Measurements from ENCODE around the gene PTPN7. TPM values are rescaled to one million over a fixed set of nuclear protein-coding genes. Genes with fewer than 3 reads are reported as not detected.

Gene PTPN7
- total RNA-seq, 1 experiment from 2014 or later: not detected

DNA sequence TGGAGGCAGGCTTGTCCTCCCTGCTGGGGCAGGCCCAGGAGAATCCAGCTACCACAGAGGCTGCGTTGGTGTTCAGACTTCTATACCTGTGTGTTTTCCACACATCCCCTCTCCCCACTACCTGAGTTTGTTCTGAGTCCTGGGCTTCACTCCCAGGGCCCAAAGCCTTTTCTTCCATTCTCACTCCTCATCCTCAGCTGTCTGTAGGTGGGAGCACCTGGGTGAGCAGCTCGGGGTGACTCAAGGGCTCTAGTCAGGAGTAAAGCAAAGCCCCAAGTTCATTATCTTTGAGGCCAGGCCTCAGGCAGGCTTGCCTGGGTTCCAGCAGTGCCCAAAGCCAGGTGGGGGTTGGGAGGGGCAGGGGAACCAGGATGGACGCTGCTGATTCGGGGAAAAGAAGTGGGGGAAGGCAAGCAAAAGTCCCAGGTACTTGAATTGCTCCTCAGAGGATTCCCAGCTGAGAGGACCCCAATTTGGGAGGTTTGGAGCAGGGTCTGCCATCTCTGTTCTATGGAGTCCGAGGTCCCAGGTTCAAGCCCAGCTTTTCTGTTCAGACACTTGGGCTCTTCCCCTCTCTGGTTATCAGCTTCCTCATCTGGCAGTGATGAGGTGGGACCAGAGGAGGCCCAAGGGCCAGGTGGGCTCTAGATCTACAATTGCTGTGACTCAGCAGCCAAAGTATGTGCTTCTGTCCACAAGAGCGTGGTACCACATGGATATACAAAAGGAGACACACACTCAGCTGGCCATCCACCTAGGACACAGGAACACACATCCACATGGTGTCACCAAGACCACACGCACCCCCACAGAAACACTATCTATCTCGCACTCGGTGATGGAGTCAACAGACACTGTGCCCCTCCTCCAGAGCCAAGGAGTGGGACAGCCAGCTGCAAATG is 5.8 kb upstream of the PTPN7 start:
- H3K4me1 ChIP-seq (replicated peaks): peaks cover 14% of the 10 kb centered on the region
- H3K36me3 ChIP-seq: no peaks in the 10 kb centered on the region
- H3K27me3 ChIP-seq (replicated peaks): no peaks in the 10 kb centered on the region
- no peaks in the 10 kb centered on the region for H3K9me3 ChIP-seq (replicated peaks)
- DNase-seq (ENCODE audit: low read depth in 1 of 2, low spot score in 2 of 2): no peak
- no peak overlapping the region for H3K4me3 ChIP-seq
- H3K27ac ChIP-seq: no peak overlapping the region

GRCh38 chr1:202165267-202165941 is 5.0 kb upstream of the PTPN7 start:
- Histone ChIP-seq H3K36me3 (no peaks in the 10 kb centered on the region), H3K4me1 (replicated peaks) (peaks cover 14% of the 10 kb centered on the region), H3K27ac (no peak overlapping the region), H3K9me3 (replicated peaks) (no peaks in the 10 kb centered on the region), H3K27me3 (replicated peaks) (no peaks in the 10 kb centered on the region), H3K4me3 (no peak overlapping the region)
- no peak for DNase-seq (ENCODE audit: low read depth in 1 of 2, low spot score in 2 of 2)

DNA sequence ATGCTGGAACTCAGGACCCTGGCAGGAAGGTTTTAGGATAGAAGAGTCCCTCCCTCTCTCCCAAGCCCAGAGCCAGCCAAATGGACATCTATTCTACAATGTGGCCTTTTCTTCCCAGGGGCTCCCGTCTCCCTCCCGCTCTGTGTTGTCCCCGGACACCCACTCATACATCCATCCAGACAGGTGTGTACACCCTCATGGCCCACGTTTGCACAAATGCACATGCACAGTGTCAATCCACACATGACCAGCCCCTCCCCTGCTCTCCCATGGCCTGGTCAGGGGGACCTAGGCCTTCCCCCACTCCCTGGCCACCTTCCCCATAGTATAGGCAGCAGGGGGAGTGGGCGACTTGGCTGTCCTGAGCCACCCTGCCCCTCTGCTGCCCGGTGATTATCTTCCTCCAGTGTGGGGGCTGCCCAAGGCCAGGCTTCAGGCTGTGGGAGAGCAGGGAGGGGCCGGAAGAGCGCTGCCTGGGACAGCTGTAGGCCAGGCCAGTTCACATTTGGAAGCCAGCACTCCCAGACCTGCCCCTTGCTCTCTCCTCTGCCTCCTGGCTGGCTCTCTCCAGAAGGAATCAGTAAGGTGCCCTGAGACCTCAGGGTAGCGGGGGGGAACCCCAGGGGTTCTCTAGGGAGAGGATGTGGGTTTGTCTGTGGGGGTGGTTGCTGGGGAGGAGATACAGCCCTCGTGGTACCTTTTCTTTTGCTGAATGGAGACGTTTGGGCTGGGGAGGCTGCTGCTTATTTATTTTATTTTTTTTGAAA is 4.1 kb upstream of the PTPN7 start:
- H3K27ac ChIP-seq: no peak overlapping the region
- H3K4me1 ChIP-seq (replicated peaks): peaks cover 14% of the 10 kb centered on the region
- no peaks in the 10 kb centered on the region for H3K27me3 ChIP-seq (replicated peaks)
- no peak overlapping the region for H3K4me3 ChIP-seq
- no peak for DNase-seq (ENCODE audit: low read depth in 1 of 2, low spot score in 2 of 2)
- H3K9me3 ChIP-seq (replicated peaks): no peaks in the 10 kb centered on the region
- no peaks in the 10 kb centered on the region for H3K36me3 ChIP-seq

DNA sequence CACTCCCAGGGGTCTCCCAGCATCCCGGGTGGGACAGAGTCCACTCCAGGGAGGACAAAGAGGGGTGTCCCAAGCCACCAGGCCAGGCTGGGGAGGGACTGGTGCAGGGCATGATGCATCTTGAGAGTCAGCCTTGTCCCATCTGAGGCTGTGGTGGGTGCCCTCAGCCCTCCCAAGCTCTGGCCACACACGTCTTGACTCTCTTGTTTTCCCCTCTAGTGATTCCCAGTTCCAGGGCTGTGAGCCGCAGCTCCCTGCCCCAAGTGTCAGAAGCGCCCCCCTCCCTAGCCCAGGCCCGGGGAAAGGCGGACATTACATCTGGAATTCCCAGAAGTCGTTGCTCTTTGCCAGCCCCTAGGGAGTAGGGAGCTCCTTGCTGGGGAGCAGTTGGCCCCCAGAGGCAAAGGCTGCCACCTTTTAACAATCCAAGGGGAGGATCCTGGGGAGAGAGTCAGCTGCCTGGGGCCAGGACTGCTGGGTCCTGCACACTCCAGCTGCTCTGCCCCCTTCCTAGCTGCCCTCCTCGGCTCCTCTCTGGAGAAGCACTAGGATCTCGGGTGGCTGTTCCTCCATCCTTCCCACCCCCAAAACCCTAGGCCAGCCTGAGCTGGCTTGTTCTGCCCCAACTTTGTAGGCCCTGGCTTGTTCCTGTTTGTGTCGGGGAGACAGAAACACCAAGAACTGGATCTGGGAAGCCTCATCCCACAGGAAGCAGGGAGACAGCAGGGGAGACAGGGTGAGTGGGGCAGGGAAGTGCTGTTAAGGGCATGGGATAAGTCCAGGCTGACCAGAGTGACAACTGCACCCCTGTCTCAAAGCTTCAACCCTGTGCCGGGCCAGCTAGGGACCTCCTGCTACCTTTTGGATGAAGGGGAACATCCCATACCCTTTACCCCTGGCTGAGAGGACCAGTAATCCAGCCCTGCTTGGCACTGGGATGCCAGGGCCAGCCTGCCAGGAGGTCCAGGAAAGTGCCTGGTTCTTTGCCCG is 3.2 kb upstream of the PTPN7 start:
- Histone ChIP-seq H3K27ac (no peak overlapping the region), H3K4me1 (replicated peaks) (peaks cover 14% of the 10 kb centered on the region), H3K4me3 (no peak overlapping the region), H3K9me3 (replicated peaks) (no peaks in the 10 kb centered on the region), H3K27me3 (replicated peaks) (no peaks in the 10 kb centered on the region), H3K36me3 (no peaks in the 10 kb centered on the region)
- DNase-seq (ENCODE audit: low read depth in 1 of 2, low spot score in 2 of 2): no peak

DNA sequence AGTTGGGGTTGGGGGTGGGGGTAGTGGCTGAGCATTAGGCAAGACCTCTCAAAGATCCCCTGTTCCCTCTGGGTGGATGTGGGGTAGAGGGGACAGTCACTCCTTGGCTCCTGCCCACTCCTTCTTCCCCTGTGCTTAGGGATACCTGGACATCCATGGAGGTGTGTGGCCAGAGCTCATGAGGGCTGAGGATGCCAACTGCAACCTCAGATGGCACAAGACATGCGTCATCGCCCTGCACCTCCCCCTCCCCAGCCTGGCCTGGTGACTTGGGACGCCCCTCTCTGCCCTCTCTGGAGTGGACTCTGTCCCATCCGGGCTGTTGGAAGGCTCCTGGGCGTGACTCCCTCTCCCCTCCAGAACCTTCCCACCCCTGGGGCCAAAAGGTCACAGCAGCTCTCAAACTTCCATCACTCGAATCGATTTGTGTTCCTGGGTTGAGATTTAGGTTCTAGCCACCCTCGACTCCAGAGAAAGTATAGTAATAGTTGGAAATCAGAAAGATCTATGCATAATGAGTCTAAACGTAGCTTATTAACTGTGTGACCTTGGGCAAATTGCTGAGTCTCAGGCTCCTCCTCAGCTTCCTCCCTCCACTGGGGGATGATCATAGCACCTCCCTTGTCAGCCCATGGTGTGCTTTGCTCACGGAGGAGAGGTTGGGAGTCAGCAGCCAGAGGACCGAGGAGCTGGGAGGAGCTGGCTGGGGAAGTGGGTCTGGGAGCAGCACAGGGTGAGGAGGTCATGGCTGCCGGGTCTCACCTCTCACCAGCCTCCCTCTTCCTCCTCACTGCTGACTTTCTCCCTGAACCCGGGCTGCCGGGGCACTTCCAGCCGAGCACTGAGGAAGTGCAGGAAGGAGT is 2.2 kb upstream of the PTPN7 start:
- H3K36me3 ChIP-seq: no peaks in the 10 kb centered on the region
- H3K4me1 ChIP-seq (replicated peaks): peaks cover 9% of the 10 kb centered on the region
- no peaks in the 10 kb centered on the region for H3K9me3 ChIP-seq (replicated peaks)
- DNase-seq (ENCODE audit: low read depth in 1 of 2, low spot score in 2 of 2): no peak
- H3K4me3 ChIP-seq: no peak overlapping the region
- no peak overlapping the region for H3K27ac ChIP-seq
- H3K27me3 ChIP-seq (replicated peaks): no peaks in the 10 kb centered on the region

- Histone ChIP-seq H3K36me3 (no peaks in the 10 kb centered on the region), H3K27me3 (replicated peaks) (no peaks in the 10 kb centered on the region), H3K4me1 (replicated peaks) (peaks cover 9% of the 10 kb centered on the region), H3K9me3 (replicated peaks) (no peaks in the 10 kb centered on the region), H3K27ac (no peak overlapping the region), H3K4me3 (no peak overlapping the region)
- DNase-seq (ENCODE audit: low read depth in 1 of 2, low spot score in 2 of 2): no peak
Observed at GRCh38 chr1:202162047-202162417, 1.6 kb upstream of the PTPN7 start.

GRCh38 chr1:202161151-202162046 is 997 bp upstream of the PTPN7 start:
- no peak for DNase-seq (ENCODE audit: low read depth in 1 of 2, low spot score in 2 of 2)
- no peak overlapping the region for H3K4me3 ChIP-seq
- H3K27ac ChIP-seq: no peak overlapping the region
- no peaks in the 10 kb centered on the region for H3K9me3 ChIP-seq (replicated peaks)
- no peaks in the 10 kb centered on the region for H3K27me3 ChIP-seq (replicated peaks)
- H3K4me1 ChIP-seq (replicated peaks): peaks cover 9% of the 10 kb centered on the region
- no peaks in the 10 kb centered on the region for H3K36me3 ChIP-seq

DNA sequence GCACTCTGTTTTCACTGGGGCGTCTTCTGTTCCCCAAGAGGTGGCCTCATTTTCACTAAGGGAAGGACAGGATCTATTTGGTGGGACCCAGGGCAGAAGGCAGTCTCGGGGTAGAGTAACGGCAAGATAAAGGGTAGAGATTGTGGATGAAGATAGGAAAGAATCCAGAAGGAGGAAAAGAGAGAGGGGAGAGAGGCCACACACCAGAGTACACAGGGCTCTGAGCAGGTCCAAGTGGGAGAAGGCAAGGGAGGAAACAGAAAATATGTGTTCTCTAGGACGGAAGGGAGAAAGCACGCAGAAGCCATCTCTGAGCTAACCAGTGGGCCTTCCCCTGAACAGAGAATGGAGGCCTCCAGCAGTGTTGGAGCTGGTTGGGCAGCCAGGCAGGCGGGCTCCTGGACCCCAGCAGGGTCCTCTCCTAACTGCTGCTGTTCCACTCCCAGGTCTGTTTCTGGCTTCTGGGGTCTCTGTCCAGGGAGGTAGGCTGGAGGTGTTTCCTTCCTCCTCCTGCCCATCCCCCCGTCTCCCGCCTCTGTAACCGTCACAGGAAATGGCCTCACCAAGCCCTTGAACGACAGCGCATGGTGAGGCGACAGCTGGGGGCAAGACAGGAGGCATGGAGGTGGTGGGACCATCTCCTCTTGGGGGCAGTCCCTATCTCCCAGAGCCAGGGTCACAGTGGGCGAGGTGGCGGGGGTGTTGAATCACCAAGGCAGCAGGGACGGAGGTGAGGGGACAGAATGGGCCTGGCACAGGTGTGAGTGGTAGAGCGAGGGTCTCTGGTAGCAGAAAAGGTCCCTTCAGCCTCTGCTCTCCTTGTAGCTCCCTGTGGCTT is 649 bp downstream of the PTPN7 start:
- H3K4me1 ChIP-seq (replicated peaks): peaks cover 9% of the 10 kb centered on the region
- H3K9me3 ChIP-seq (replicated peaks): no peaks in the 10 kb centered on the region
- no peaks in the 10 kb centered on the region for H3K36me3 ChIP-seq
- no peak overlapping the region for H3K27ac ChIP-seq
- no peak overlapping the region for H3K4me3 ChIP-seq
- no peak for DNase-seq (ENCODE audit: low read depth in 1 of 2, low spot score in 2 of 2)
- no peaks in the 10 kb centered on the region for H3K27me3 ChIP-seq (replicated peaks)

DNA sequence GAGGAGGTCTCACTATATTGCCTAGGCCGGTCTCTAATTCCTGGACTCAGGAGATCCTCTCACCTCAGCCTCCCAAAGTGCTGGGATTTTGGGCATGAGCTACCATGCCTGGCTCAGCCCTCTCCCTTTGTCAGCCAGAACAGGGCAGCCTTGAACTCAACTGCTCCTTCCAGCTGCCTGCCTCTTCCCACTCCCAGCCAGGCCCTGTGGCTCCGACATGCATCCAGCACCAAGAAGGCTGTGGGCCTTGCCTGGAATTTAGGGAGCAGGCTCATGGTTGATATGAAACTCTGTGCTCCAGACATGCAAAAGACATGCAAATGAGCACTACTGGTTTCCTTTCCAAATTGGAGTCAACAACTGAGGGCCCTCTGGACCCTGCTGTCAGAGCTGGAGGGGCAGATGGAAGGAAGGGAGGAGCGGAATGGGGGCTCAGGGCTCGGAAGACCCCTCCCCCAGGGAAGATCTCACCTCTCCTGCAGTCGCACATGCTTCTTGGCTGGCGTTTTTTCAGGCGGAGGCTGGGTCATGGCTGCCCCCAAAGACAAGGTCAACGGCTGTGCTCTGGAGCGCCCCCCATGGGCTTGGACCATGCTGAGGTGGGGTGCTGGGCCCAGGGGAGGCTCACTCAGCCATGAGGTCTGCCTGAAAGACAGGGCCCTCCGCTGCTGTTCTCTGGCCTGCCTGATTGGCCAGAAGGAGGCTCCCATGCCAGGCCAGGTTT is 1.4 kb downstream of the PTPN7 start:
- DNase-seq (ENCODE audit: low read depth in 1 of 2, low spot score in 2 of 2): no peak
- H3K9me3 ChIP-seq (replicated peaks): no peaks in the 10 kb centered on the region
- H3K27ac ChIP-seq: no peak overlapping the region
- no peaks in the 10 kb centered on the region for H3K27me3 ChIP-seq (replicated peaks)
- H3K36me3 ChIP-seq: no peaks in the 10 kb centered on the region
- H3K4me3 ChIP-seq: no peak overlapping the region
- H3K4me1 ChIP-seq (replicated peaks): peaks cover 9% of the 10 kb centered on the region

DNA sequence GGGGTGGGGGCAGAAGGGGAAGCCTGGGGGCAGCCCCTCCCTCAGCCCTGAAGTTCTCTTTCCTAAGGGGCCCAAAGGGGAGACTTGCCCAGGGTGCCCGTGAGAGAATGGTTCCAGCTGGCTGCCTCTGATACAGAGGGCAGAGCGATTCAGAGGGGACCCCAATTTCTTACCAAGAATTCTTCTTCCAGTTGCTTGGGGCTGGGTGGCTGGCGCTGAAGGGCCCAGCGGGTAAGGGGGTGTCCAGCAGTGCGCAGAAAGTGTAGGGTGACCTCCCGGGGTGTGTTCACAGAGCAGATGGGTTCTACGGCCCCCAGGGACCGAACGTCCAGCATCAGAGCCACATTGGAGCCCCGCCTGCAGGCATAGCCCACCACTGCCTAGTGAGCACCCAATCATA is 2.5 kb downstream of the PTPN7 start:
- Histone ChIP-seq H3K9me3 (replicated peaks) (no peaks in the 10 kb centered on the region), H3K36me3 (no peaks in the 10 kb centered on the region), H3K4me1 (replicated peaks) (peaks cover 2% of the 10 kb centered on the region; the same call in 1 of the 2 replicates), H3K27ac (no peak overlapping the region), H3K4me3 (no peak overlapping the region), H3K27me3 (replicated peaks) (no peaks in the 10 kb centered on the region)
- DNase-seq (ENCODE audit: low read depth in 1 of 2, low spot score in 2 of 2): no peak

Measured in SJSA1 (cell line).